Measurements from ENCODE around the gene BBS2. TPM values are rescaled to one million over a fixed set of nuclear protein-coding genes. Genes with fewer than 3 reads are reported as not detected.

The BBS2 gene
- total and polyA plus RNA-seq, 12 donors, result 11.7 to 75.9 (median 54.9) TPM

GRCh38 chr16:56470232-56470631, 49.6 kb downstream of the BBS2 start:
- ATAC-seq, result no peak
- no peaks in the 10 kb centered on the region for H3K27me3 ChIP-seq

GRCh38 chr16:56469748-56470147, 50.1 kb downstream of the BBS2 start:
- ATAC-seq (no peak), DNase-seq (no peak)
- Histone ChIP-seq H3K36me3 (peaks cover 0 to 100% (median 77%) of the 10 kb centered on the region in 9 donors), H3K27me3 (no peaks in the 10 kb centered on the region), H3K9me3 (no peaks in the 10 kb centered on the region), H3K4me1 (no peaks in the 10 kb centered on the region), H3K27ac (no peak overlapping the region), H3K4me3 (no peak overlapping the region)
- intact Hi-C loops (cut with DNase I), result no loop called here
- WGBS, 2 donors, result 95 to 96% methylated on average over 7 of the region's 7 CpGs
- no peak for TF ChIP-seq CTCF (IDR thresholded peaks at IDR 0.05)

More at GRCh38 chr16:56470232-56470631, 49.6 kb downstream of the BBS2 start:
- H3K36me3 ChIP-seq, result peaks cover 0 to 100% (median 78%) of the 10 kb centered on the region in 9 donors
- no peaks in the 10 kb centered on the region for H3K4me1 ChIP-seq
- H3K9me3 ChIP-seq, result no peaks in the 10 kb centered on the region
- no peak for TF ChIP-seq CTCF (IDR thresholded peaks at IDR 0.05)
- no peak overlapping the region for H3K27ac ChIP-seq
- H3K4me3 ChIP-seq, result no peak overlapping the region
- intact Hi-C loops (cut with DNase I), result no loop called here
- DNase-seq, result no peak
- WGBS, 2 donors, result 91 to 92% methylated on average over 3 of the region's 3 CpGs

GRCh38 chr16:56468800-56469199, 51.0 kb downstream of the BBS2 start:
- Histone ChIP-seq H3K9me3 (no peaks in the 10 kb centered on the region), H3K4me3 (no peak overlapping the region), H3K27ac (no peak overlapping the region), H3K27me3 (no peaks in the 10 kb centered on the region), H3K4me1 (no peaks in the 10 kb centered on the region), H3K36me3 (peaks cover 0 to 100% (median 70%) of the 10 kb centered on the region in 9 donors)
- ATAC-seq (no peak), DNase-seq (no peak)
- intact Hi-C loops (cut with DNase I), result no loop called here
- TF ChIP-seq CTCF (IDR thresholded peaks at IDR 0.05), result no peak

GRCh38 chr16:56466344-56466743, 53.5 kb downstream of the BBS2 start:
- H3K4me1 ChIP-seq, result no peaks in the 10 kb centered on the region
- intact Hi-C loops (cut with DNase I), result no loop called here
- 97 to 99% methylated on average over 2 of the region's 2 CpGs for WGBS, 2 donors

More at GRCh38 chr16:56466344-56466743, 53.5 kb downstream of the BBS2 start:
- H3K36me3 ChIP-seq, result peaks cover 0 to 100% (median 48%) of the 10 kb centered on the region in 9 donors
- H3K27ac ChIP-seq, result no peak overlapping the region
- no peak for TF ChIP-seq CTCF (IDR thresholded peaks at IDR 0.05)
- H3K27me3 ChIP-seq, result no peaks in the 10 kb centered on the region
- H3K9me3 ChIP-seq, result no peaks in the 10 kb centered on the region
- ATAC-seq (no peak), DNase-seq (no peak)
- H3K4me3 ChIP-seq, result no peak overlapping the region

All from heart right ventricle (tissue), 16 donors.